LNCaP clone FGC (cell line): ENCODE measurements around the gene ARL2BP.
A peak's percentile ranks its signal among the peaks of the same experiment; 100 is the strongest.

Source experiments
- DNase-seq: peaks from one replicate; pipeline ENCODE4 v3.0.0-alpha.2; 2011; ENCODE audit warnings: low read depth
- H3K4me3 ChIP-seq: 2 replicates; pipeline ENCODE4 v1.5.1; 2011; ENCODE audit warnings: mild to moderate bottlenecking, low read depth, low read length, control low read depth
- CTCF ChIP-seq: IDR thresholded peaks from 2 replicates; pipeline ENCODE4 v1.5.1; 2012; ENCODE audit warnings: mild to moderate bottlenecking; ENCODE audit not compliant: control insufficient read depth, insufficient read depth; ENCODE audit errors: extremely low read depth

ARL2BP gene

GRCh38 chr16:57277586-57277985 lies 32.5 kb downstream of the ARL2BP start:
- no peak for TF ChIP-seq CTCF
- no peak overlapping the region for H3K4me3 ChIP-seq
- no peak for DNase-seq

GRCh38 chr16:57278494-57278893 lies 33.4 kb downstream of the ARL2BP start:
- H3K4me3 ChIP-seq: no peak overlapping the region
- no peak for TF ChIP-seq CTCF
- DNase-seq: no peak

- no peak for TF ChIP-seq CTCF
- H3K4me3 ChIP-seq: no peak overlapping the region
- DNase-seq: no peak
Measured at GRCh38 chr16:57279780-57280638, 35.0 kb downstream of the ARL2BP start.

- no peak for DNase-seq
- no peak for TF ChIP-seq CTCF
- no peak overlapping the region for H3K4me3 ChIP-seq
Measured at GRCh38 chr16:57281791-57282190, 36.7 kb downstream of the ARL2BP start.

- H3K4me3 ChIP-seq: no peak overlapping the region
- TF ChIP-seq CTCF: no peak
- DNase-seq: no peak
Measured at GRCh38 chr16:57282510-57283213, 37.6 kb downstream of the ARL2BP start.

GRCh38 chr16:57283214-57283958 lies 38.3 kb downstream of the ARL2BP start:
- no peak overlapping the region for H3K4me3 ChIP-seq
- no peak for DNase-seq
- TF ChIP-seq CTCF: no peak

GRCh38 chr16:57283959-57284208 lies 38.8 kb downstream of the ARL2BP start:
- no peak for DNase-seq
- peak overlapping the region; percentile 56 for H3K4me3 ChIP-seq
- TF ChIP-seq CTCF: no peak
